ENCODE data around the gene MAD1L1. TPM values are rescaled to one million over a fixed set of nuclear protein-coding genes. Genes with fewer than 3 reads are reported as not detected.

The MAD1L1 gene
- total and polyA plus RNA-seq, 2 donors: 23.1 to 27.4 TPM

DNA sequence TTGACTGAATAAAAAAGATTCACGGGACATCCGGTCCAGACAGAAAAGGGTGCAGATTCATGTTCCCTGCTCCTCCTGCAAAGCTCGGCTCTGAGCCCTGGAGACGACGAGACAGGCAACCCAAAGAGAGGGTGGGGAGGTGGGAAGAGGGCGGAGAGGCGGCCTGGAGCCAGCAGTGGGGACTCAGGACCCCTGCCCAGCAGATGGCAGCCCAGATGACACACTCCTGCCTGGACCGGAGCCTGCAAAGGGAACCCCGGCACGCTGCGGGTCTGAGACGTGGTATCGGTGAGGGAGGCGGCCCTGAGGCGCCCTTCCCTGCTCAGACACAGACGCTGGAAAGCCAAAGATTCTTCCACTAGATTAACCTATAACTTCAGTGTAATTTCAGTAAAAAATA, 311.9 kb downstream of the MAD1L1 start:
- H3K27ac ChIP-seq (ENCODE audit: low read depth): no peak overlapping the region
- no peak overlapping the region for H3K4me3 ChIP-seq (ENCODE audit: low read depth, low read length)
- no peak for DNase-seq (ENCODE audit: extremely low spot score)
- H3K4me1 ChIP-seq (ENCODE audit: insufficient read depth): no peaks in the 10 kb centered on the region
- 82% methylated on average over 16 of the region's 16 CpGs for WGBS
- no peaks in the 10 kb centered on the region for H3K36me3 ChIP-seq (ENCODE audit: insufficient read depth)

DNA sequence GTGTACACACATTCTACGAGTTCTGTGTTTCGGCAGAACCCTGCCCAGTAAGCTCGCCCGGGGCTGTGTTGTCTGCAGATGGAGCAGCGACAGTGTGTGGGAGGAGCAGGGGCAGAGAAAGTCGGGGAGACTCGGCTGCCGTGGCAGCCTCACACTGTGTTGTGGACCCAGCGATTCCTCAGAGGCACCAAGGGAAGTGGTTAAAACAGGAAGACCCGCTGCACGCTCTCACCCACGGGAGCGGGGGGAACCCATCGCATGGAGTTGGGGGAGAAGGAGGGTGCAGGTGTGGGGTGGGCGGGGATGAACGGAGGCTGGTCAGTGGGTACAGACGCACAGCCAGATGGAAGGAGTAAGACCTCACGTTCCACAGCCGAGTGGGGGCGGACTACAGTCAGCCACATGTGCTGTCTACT, 312.5 kb downstream of the MAD1L1 start:
- no peak overlapping the region for H3K4me3 ChIP-seq (ENCODE audit: low read depth, low read length)

DNA sequence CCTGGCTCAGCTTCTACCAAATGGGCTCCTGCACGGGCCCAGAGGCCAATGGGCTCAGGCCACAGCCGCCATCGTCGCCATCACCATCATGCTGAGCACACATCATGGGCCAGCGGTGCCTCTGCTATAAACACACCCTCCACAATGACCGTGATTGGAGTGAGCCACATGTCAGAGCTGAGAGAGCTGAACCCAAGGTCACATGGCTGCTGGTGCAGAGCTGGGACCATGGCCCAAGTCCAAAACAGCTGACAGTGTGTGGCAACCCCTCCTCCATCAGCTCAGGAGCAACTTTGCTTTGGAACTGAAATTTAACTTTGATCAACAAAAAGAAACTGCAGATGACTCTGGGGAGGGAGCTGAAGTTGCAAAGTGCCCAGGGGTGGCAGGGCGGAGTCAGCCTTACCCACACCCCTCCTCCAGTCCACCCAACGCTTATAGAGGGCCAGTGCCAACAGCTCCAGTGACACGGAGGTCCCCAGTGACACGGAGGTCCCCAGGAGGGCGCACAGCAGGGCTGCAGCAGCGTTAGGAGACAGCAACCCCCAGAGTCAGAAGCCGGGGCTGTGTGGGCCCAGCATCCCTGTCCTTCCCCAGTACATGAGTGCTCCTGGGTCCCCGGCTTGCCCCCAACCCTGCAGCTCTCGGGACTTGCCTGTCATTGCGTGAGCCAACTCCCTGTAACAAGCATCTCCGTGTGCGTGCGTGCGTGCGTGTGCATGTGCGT, 313.0 kb downstream of the MAD1L1 start:
- 79% methylated on average over 22 of the region's 22 CpGs for WGBS
- Histone ChIP-seq H3K36me3 (ENCODE audit: insufficient read depth) (no peaks in the 10 kb centered on the region), H3K4me1 (ENCODE audit: insufficient read depth) (no peaks in the 10 kb centered on the region), H3K4me3 (ENCODE audit: low read depth, low read length) (no peak overlapping the region), H3K27ac (ENCODE audit: low read depth) (no peak overlapping the region)
- no peak for DNase-seq (ENCODE audit: extremely low spot score)

More for the DNA sequence above, 312.5 kb downstream of the MAD1L1 start:
- no peaks in the 10 kb centered on the region for H3K4me1 ChIP-seq (ENCODE audit: insufficient read depth)
- no peaks in the 10 kb centered on the region for H3K36me3 ChIP-seq (ENCODE audit: insufficient read depth)
- DNase-seq (ENCODE audit: extremely low spot score): no peak
- H3K27ac ChIP-seq (ENCODE audit: low read depth): no peak overlapping the region
- WGBS: 80% methylated on average over 20 of the region's 20 CpGs

DNA sequence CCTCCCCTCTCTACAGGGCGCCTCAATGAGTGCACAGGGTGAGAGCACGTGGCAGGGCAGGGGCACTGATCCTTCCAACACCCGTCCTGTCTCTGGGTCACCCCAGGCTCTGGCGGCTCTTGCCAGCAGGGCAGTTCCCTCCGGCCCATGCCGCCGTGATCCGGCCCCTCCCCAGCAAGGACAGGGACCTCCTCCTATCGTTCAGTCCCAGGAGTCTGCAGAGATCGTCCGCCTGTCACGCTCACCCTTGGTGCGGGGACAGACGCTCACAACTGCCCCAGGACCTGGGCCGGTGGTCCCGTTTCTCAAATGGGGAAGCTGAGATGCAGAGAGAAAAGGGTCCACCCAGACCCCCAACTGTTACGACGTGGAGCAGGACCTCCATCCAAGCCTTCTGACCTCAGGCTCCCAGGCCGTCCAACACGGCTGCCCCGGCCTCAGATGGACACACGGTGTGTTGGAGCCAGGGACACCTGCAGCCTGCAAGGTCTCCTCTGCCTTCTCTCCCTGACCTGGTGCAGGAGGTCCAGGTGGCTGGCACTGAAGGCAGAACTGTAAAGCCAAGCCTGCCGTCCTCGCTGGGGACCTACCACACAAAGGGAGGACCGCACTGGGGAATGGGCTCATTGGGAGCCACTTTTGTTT, 313.7 kb downstream of the MAD1L1 start:
- H3K4me1 ChIP-seq (ENCODE audit: insufficient read depth): no peaks in the 10 kb centered on the region
- no peak for DNase-seq (ENCODE audit: extremely low spot score)
- H3K4me3 ChIP-seq (ENCODE audit: low read depth, low read length): no peak overlapping the region
- 96% methylated on average over 25 of the region's 25 CpGs for WGBS
- no peaks in the 10 kb centered on the region for H3K36me3 ChIP-seq (ENCODE audit: insufficient read depth)
- no peak overlapping the region for H3K27ac ChIP-seq (ENCODE audit: low read depth)

DNA sequence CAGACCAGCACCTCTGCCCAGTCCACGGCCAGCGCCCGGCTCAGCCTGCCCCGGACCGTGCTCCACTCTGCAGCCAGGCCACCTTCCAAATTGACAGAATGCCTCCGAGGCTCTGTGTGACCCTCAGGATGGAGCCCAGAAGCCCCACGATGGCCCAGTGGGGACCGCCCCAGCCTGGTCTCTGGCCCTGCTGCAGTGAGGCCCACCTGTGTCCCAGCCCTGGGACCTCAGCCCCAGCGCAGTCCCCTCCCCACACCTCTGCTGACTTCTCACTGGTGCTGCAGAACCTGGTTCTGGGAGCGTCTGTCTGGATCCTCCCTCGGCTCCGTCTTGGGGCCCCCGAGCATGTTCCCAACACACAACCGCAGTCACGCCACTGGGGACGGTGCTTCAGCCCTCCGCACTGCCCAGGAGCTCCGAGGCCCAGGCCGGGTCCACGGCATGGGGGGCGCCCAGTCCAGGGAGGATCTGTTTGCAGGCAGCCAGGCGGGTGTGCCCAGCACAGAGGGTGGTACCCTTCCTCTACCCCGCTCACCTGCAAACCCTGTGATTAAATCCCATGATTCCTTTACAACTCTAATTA, 314.6 kb downstream of the MAD1L1 start:
- DNase-seq (ENCODE audit: extremely low spot score): no peak
- 97% methylated on average over 23 of the region's 23 CpGs for WGBS
- H3K4me1 ChIP-seq (ENCODE audit: insufficient read depth): no peaks in the 10 kb centered on the region
- no peaks in the 10 kb centered on the region for H3K36me3 ChIP-seq (ENCODE audit: insufficient read depth)
- no peak overlapping the region for H3K4me3 ChIP-seq (ENCODE audit: low read depth, low read length)
- no peak overlapping the region for H3K27ac ChIP-seq (ENCODE audit: low read depth)

DNA sequence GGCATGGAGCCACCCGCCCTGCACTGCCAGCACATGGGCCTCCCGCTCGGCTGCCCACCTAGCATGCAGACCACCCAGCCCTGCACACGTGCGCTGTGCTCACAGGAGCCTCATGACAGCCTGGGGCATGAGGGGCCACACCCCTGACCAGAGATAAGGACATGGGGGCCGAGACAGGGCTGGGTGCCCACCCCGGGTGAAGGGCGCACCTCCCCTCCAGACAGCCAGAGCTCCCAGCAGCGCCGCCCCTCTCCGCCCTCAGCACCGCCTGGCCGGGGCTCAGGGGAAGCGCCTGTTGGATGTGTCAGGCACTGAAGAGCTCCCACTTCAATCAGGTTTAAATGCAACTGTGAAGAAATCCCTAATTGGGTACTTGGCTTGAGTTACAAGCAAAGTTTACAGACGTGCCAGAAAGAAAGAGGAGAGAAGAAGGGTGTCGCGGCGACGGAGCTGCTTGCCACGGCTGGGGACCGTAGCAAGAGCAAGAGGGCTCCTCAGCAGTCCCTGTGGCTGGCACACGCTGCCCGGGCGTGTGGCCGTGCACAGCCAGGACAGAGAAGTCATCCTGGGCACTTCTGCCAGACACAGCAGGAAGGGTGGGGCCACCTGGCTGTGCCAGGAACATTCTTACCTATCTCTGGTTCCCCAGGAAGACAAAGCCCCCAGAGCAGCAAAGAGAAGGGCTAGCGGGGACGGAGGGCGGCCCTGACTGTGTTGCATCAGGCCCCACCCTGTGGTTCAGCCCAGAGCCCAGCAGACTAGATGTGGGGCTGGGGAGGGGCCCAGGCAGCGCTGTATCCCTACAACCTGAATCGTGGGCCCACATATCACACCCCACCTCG, 315.3 kb downstream of the MAD1L1 start:
- no peak for DNase-seq (ENCODE audit: extremely low spot score)
- 83% methylated on average over 31 of the region's 31 CpGs for WGBS

DNA sequence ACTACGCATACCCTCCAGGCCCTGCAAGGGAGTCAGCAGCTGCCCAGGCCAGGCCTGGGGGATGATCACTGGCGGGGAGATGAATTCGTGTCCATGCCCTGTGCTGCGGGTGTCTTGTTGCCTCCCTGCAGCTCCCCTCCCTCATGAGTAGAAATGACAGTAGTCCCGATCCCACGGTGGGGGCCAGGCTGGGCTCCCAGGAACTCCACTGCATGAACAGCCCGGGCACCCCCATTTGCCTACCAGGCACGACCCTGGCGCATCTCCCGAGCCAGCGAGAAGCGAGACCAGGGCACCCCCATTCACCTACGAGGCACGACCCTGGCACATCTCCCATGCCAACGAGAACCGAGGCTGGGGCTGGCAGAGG, 316.2 kb downstream of the MAD1L1 start:
- DNase-seq (ENCODE audit: extremely low spot score): no peak
- Histone ChIP-seq H3K36me3 (ENCODE audit: insufficient read depth) (no peaks in the 10 kb centered on the region), H3K27ac (ENCODE audit: low read depth) (no peak overlapping the region), H3K4me3 (ENCODE audit: low read depth, low read length) (no peak overlapping the region), H3K4me1 (ENCODE audit: insufficient read depth) (no peaks in the 10 kb centered on the region)
- 97% methylated on average over 16 of the region's 16 CpGs for WGBS

More for the DNA sequence above, 315.3 kb downstream of the MAD1L1 start:
- H3K4me1 ChIP-seq (ENCODE audit: insufficient read depth): no peaks in the 10 kb centered on the region
- no peaks in the 10 kb centered on the region for H3K36me3 ChIP-seq (ENCODE audit: insufficient read depth)
- no peak overlapping the region for H3K4me3 ChIP-seq (ENCODE audit: low read depth, low read length)
- H3K27ac ChIP-seq (ENCODE audit: low read depth): no peak overlapping the region

DNA sequence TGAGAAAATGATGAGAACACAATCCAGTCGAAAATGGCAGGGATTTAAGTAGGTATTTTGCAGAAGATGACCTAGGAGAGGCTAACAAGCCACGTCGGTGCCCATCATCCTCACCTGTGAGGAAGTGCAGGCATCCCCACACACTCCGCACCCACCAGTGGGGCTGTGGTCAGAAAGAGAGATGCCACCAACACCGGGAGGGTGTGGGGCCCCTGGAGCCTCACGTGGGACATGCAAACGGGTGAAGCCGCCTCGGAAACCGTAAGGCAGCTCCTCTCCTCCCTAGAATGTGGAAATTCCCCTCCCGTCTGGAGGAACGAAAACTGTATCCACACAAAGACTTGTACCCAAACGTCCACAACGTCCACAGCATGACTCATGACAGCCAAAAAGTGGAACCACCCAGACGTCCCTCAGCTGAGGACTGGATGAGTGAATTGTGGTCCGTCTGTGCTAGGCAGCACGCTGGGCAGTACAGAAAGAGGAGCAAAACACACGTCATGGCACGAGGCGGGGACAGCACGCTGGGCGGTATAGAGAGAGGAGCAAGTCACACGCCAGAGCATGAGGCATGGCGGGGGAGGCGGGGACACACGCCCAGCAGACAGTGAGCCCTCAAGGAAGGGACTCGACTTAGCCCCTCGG, 316.7 kb downstream of the MAD1L1 start:
- 89% methylated on average over 28 of the region's 28 CpGs for WGBS
- no peak overlapping the region for H3K4me3 ChIP-seq (ENCODE audit: low read depth, low read length)
- no peaks in the 10 kb centered on the region for H3K36me3 ChIP-seq (ENCODE audit: insufficient read depth)
- no peak for DNase-seq (ENCODE audit: extremely low spot score)
- H3K27ac ChIP-seq (ENCODE audit: low read depth): no peak overlapping the region
- H3K4me1 ChIP-seq (ENCODE audit: insufficient read depth): no peaks in the 10 kb centered on the region

DNA sequence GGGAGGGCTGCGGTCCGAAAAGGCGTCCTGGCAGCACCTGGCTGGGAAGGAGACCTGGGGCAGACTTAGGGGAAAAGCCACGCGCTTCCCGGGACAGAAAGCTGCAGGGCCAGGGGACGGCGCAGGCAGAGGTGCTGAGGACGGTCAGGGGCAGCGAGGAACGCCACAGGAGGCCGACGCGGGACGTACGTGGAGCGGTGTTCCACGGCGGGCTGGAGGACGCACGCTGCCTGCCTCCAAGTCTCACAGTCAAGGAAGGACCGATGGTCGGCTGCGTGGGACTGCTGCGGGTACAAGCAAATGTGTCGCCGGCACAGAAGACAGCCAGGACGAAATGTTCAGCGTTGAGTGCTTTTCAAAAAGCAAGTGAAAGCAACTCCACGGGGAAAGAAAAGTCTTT, 317.4 kb downstream of the MAD1L1 start:
- Histone ChIP-seq H3K27ac (ENCODE audit: low read depth) (no peak overlapping the region), H3K4me3 (ENCODE audit: low read depth, low read length) (no peak overlapping the region), H3K36me3 (ENCODE audit: insufficient read depth) (no peaks in the 10 kb centered on the region), H3K4me1 (ENCODE audit: insufficient read depth) (no peaks in the 10 kb centered on the region)
- DNase-seq (ENCODE audit: extremely low spot score): no peak
- WGBS: 97% methylated on average over 30 of the region's 30 CpGs

DNA sequence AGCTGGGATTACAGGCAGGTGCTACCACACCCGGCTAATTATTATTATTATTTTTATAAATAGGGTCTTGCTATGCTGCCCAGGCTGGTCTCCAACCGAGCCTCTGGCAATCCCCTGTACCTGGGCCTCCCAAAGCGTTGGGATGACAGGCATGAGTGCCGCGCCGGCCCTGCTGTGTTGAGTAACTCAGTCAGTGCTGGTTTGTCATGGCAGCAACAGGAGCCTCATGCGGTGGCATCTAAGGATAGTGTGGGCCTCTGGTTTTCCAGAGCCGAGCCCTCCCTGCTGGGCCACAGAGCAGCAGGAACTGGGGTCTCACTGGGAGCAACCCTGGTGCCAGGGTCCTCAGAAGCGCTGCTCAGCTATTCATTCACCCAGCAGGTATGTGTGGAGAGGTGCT, 318.0 kb downstream of the MAD1L1 start:
- 98% methylated on average over 9 of the region's 9 CpGs for WGBS
- Histone ChIP-seq H3K4me3 (ENCODE audit: low read depth, low read length) (no peak overlapping the region), H3K36me3 (ENCODE audit: insufficient read depth) (no peaks in the 10 kb centered on the region), H3K4me1 (ENCODE audit: insufficient read depth) (no peaks in the 10 kb centered on the region), H3K27ac (ENCODE audit: low read depth) (no peak overlapping the region)
- no peak for DNase-seq (ENCODE audit: extremely low spot score)

DNA sequence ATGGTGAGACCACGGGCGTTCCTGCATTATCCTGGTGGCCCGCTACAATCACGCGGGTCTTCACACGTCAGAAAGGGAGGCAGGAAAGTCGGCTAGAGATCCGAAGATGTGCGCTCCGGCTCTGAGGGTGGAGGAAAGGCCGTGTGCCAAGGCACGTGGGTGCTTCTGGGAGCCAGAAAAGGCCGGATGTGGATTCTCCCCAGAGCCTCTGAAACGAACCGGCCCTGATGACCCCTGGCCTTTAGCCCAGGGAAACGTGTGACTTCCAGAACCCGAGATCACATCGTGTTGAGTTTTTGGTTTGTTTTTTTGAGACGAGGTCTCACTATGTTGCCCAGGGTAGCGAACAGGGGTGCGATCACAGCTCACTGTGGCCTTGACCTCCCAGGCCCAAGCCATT, 318.4 kb downstream of the MAD1L1 start:
- no peak for DNase-seq (ENCODE audit: extremely low spot score)
- 75% methylated on average over 21 of the region's 21 CpGs for WGBS
- Histone ChIP-seq H3K27ac (ENCODE audit: low read depth) (no peak overlapping the region), H3K4me3 (ENCODE audit: low read depth, low read length) (no peak overlapping the region), H3K36me3 (ENCODE audit: insufficient read depth) (no peaks in the 10 kb centered on the region), H3K4me1 (ENCODE audit: insufficient read depth) (no peaks in the 10 kb centered on the region)

DNA sequence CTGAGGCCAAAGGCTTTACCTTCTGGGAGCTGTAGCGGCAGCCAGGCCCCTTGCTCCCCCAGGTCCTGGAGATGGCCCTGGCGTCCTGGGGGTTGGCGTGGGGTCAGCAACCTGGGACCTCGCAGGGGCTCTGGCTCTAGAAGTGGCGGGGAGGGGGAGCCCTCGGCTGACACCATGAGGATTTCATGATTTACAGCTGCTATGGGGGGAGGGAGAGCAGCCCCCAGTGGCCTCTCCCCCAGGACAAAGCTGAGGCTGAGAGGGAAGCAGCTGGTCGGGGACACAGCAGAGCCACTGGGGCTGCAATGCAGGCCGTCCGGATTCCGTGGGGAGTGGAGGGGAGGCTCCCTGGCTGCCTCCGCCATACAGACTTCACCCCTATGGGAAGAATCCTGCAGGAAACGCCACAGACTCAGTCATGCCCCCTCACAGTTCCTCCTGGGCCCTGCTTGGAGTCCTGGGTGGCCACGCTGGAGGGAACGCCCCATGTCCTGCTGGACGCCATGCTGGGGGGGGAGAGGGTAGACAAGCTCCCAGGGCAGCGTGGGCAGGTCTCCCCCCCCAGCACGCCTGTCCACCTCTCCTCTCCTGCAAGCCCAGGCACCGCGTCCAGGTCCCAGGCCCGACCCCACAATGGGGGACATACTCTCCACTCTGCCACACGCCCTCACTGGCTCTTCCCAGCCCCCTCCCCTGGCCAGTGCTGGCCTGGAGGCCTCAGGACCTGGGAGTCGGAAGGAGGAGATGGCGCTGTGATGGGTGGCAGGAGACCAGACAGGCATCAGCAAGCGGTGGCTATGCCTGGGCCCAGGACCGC, 319.1 kb downstream of the MAD1L1 start:
- no peak overlapping the region for H3K4me3 ChIP-seq (ENCODE audit: low read depth, low read length)
- H3K4me1 ChIP-seq (ENCODE audit: insufficient read depth): no peaks in the 10 kb centered on the region
- 85% methylated on average over 25 of the region's 25 CpGs for WGBS
- DNase-seq (ENCODE audit: extremely low spot score): no peak
- H3K36me3 ChIP-seq (ENCODE audit: insufficient read depth): no peaks in the 10 kb centered on the region
- no peak overlapping the region for H3K27ac ChIP-seq (ENCODE audit: low read depth)

All from urinary bladder (tissue), 4 donors.